ENCODE data around the gene TOMM40. TPM values are rescaled to one million over a fixed set of nuclear protein-coding genes. Genes with fewer than 3 reads are reported as not detected.
"Not testable (repeated sequence)": the region's sequence is repeated elsewhere in the genome, so short reads cannot be mapped to it uniquely, and the experiment has no call there.

Gene TOMM40
- total RNA-seq, 1 experiment from 2014 or later, result 83.6 TPM

- no peaks in the 10 kb centered on the region for H3K9me3 ChIP-seq (ENCODE audit: insufficient read depth, low read depth)
- H3K36me3 ChIP-seq (ENCODE audit: low read depth), result no peaks in the 10 kb centered on the region; the same call in 1 of the 2 replicates
- no peak overlapping the region for H3K27ac ChIP-seq
- POLR2A ChIA-PET (ENCODE audit: unreplicated experiment), result interaction anchor here (0.6 kb wide), 1 partner anchor 297 kb away, joined by 3 read pairs; no protein-coding TSS in a partner anchor
- H3K4me3 ChIP-seq, result no peak overlapping the region
- H3K27me3 ChIP-seq (ENCODE audit: insufficient read depth, low read depth), result no peaks in the 10 kb centered on the region
- H3K4me1 ChIP-seq (replicated peaks; ENCODE audit: insufficient read depth), result peaks cover 7% of the 10 kb centered on the region
- H3K9me2 ChIP-seq (ENCODE audit: insufficient read depth), result no peaks in the 10 kb centered on the region
- peaks cover 9% of the 10 kb centered on the region for H3F3A ChIP-seq (ENCODE audit: insufficient read depth, low read depth)
- intact Hi-C loops (cut with micrococcal nuclease; ENCODE audit: unreplicated experiment), result no loop called here
- no peaks in the 10 kb centered on the region for H4K20me1 ChIP-seq (ENCODE audit: insufficient read depth)
- DNase-seq, result no peak
- TF ChIP-seq CTCF (conservative IDR thresholded peaks at IDR 0.05), result no peak
- TF ChIP-seq EZH2 (IDR thresholded peaks at IDR 0.05; ENCODE audit: low read depth), result no peak
- no peak overlapping the region for H3K4me2 ChIP-seq
- no TSS peak for BruUV-seq (replicated peaks)
- H3K79me2 ChIP-seq (ENCODE audit: low read depth), result no peaks in the 10 kb centered on the region
- H2AFZ ChIP-seq, result no peak overlapping the region
- CTCF ChIA-PET, result no interaction called here
These were observed 6.5 kb upstream of the TOMM40 start for GRCh38 chr19:44884566-44884965.

GRCh38 chr19:44886141-44886540 is 4.9 kb upstream of the TOMM40 start:
- BruUV-seq (replicated peaks), result no TSS peak
- no peak for DNase-seq
- Histone ChIP-seq H3K36me3 (ENCODE audit: low read depth) (no peaks in the 10 kb centered on the region; the same call in 1 of the 2 replicates), H3K9me2 (ENCODE audit: insufficient read depth) (no peaks in the 10 kb centered on the region), H3K9me3 (ENCODE audit: insufficient read depth, low read depth) (no peaks in the 10 kb centered on the region), H3K4me1 (replicated peaks; ENCODE audit: insufficient read depth) (peaks cover 11% of the 10 kb centered on the region), H3K27me3 (ENCODE audit: insufficient read depth, low read depth) (no peaks in the 10 kb centered on the region), H3F3A (ENCODE audit: insufficient read depth, low read depth) (peaks cover 18% of the 10 kb centered on the region), H3K4me2 (no peak overlapping the region), H3K79me2 (ENCODE audit: low read depth) (peaks cover under 1% of the 10 kb centered on the region; the same call in 1 of the 2 replicates), H4K20me1 (ENCODE audit: insufficient read depth) (no peaks in the 10 kb centered on the region), H3K4me3 (no peak overlapping the region), H3K27ac (no peak overlapping the region), H2AFZ (no peak overlapping the region)
- intact Hi-C loops (cut with micrococcal nuclease; ENCODE audit: unreplicated experiment), result no loop called here
- ChIA-PET CTCF (interaction anchor here (0.6 to 0.7 kb wide), 2 partner anchors 14 to 102 kb away, joined by 3 to 8 read pairs; no protein-coding TSS in a partner anchor), POLR2A (ENCODE audit: unreplicated experiment) (interaction anchor here (0.6 kb wide), 1 partner anchor 20 kb away, joined by 18 read pairs; the partner anchor contains the start of gene APOE)
- TF ChIP-seq EZH2 (IDR thresholded peaks at IDR 0.05; ENCODE audit: low read depth) (no peak), CTCF (conservative IDR thresholded peaks at IDR 0.05) (no peak)

- Histone ChIP-seq H2AFZ (no peak overlapping the region), H3K27ac (no peak overlapping the region), H3K4me1 (replicated peaks; ENCODE audit: insufficient read depth) (peaks cover 17% of the 10 kb centered on the region), H3K4me3 (no peak overlapping the region), H3K79me2 (ENCODE audit: low read depth) (peaks cover 15% of the 10 kb centered on the region), H3F3A (ENCODE audit: insufficient read depth, low read depth) (peaks cover 19% of the 10 kb centered on the region), H3K9me2 (ENCODE audit: insufficient read depth) (no peaks in the 10 kb centered on the region), H4K20me1 (ENCODE audit: insufficient read depth) (peaks cover 8% of the 10 kb centered on the region), H3K36me3 (ENCODE audit: low read depth) (peaks cover 1% of the 10 kb centered on the region), H3K4me2 (no peak overlapping the region), H3K27me3 (ENCODE audit: insufficient read depth, low read depth) (no peaks in the 10 kb centered on the region), H3K9me3 (ENCODE audit: insufficient read depth, low read depth) (no peaks in the 10 kb centered on the region)
- no peak for DNase-seq
- no peak for TF ChIP-seq EZH2 (IDR thresholded peaks at IDR 0.05; ENCODE audit: low read depth)
- TF ChIP-seq CTCF (conservative IDR thresholded peaks at IDR 0.05), result no peak
- ChIA-PET CTCF (no interaction called here), POLR2A (ENCODE audit: unreplicated experiment) (no interaction called here)
- intact Hi-C loops (cut with micrococcal nuclease; ENCODE audit: unreplicated experiment), result no loop called here
- no TSS peak for BruUV-seq (replicated peaks)
These were observed 3.4 kb upstream of the TOMM40 start for GRCh38 chr19:44887648-44888047.

- peaks cover 26% of the 10 kb centered on the region for H3F3A ChIP-seq (ENCODE audit: insufficient read depth, low read depth)
- H3K27me3 ChIP-seq (ENCODE audit: insufficient read depth, low read depth); H4K20me1 ChIP-seq (ENCODE audit: insufficient read depth); H3K4me3 ChIP-seq; H3K9me3 ChIP-seq (ENCODE audit: insufficient read depth, low read depth); H3K27ac ChIP-seq; DNase-seq; CTCF ChIA-PET; H3K36me3 ChIP-seq (ENCODE audit: low read depth); intact Hi-C loops (cut with micrococcal nuclease; ENCODE audit: unreplicated experiment); H2AFZ ChIP-seq; POLR2A ChIA-PET (ENCODE audit: unreplicated experiment); H3K4me2 ChIP-seq; BruUV-seq (replicated peaks); H3K9me2 ChIP-seq (ENCODE audit: insufficient read depth): not testable (repeated sequence)
- H3K79me2 ChIP-seq (ENCODE audit: low read depth), result peaks cover 22% of the 10 kb centered on the region
- H3K4me1 ChIP-seq (replicated peaks; ENCODE audit: insufficient read depth), result peaks cover 22% of the 10 kb centered on the region
These were observed 2.7 kb upstream of the TOMM40 start for GRCh38 chr19:44888335-44888734.

All from PC-9 (cell line).